WTC11 (cell line): ENCODE results near the gene PRKAR2B.

Experiments
- CBFB ChIP-seq: sonication (generic); formaldehyde crosslinking; IDR thresholded peaks from 2 replicates; pipeline ENCODE4 v1.8.1; 2022; ENCODE audit warnings: mild to moderate bottlenecking, low read depth, missing genetic modification reagents
- CTCF ChIP-seq: fragments of 200-600 bp; IDR thresholded peaks from 2 replicates; pipeline ENCODE4 v1.8.0; 2022; ENCODE audit warnings: antibody characterized with exemption
- ELF4 ChIP-seq: sonication (generic); formaldehyde crosslinking; IDR thresholded peaks from 2 replicates; pipeline ENCODE4 v1.8.1; 2022; ENCODE audit warnings: low read depth, mild to moderate bottlenecking, moderate library complexity, missing genetic modification reagents
- JUN ChIP-seq: sonication (generic); formaldehyde crosslinking; IDR thresholded peaks from 2 replicates; pipeline ENCODE4 v1.8.0; 2023; ENCODE audit warnings: mild to moderate bottlenecking, missing genetic modification reagents
- MAX ChIP-seq: sonication (generic); formaldehyde crosslinking; IDR thresholded peaks from 2 replicates; pipeline ENCODE4 v1.8.0; 2022; ENCODE audit warnings: mild to moderate bottlenecking, missing genetic modification reagents
- USF1 ChIP-seq: sonication (generic); formaldehyde crosslinking; IDR thresholded peaks from 2 replicates; pipeline ENCODE4 v1.8.0; 2022; ENCODE audit warnings: mild to moderate bottlenecking, missing genetic modification reagents
- USF2 ChIP-seq: sonication (generic); formaldehyde crosslinking; IDR thresholded peaks from 2 replicates; pipeline ENCODE4 v1.8.1; 2023; ENCODE audit warnings: mild to moderate bottlenecking, missing genetic modification reagents, moderate library complexity
- ZNF423 ChIP-seq: fragments of 250-450 bp; sonication (Bioruptor Pico); IDR thresholded peaks from 2 replicates; pipeline ENCODE4 v2.1.2; 2022; ENCODE audit warnings: mild to moderate bottlenecking, moderate library complexity

- TF ChIP-seq USF1 (CRISPR knock-in tag), result no peak
- no peak for TF ChIP-seq CTCF
- no peak for TF ChIP-seq ZNF423 (CRISPR knock-in tag)
- no peak for TF ChIP-seq CBFB (CRISPR knock-in tag)
- TF ChIP-seq JUN (CRISPR knock-in tag), result no peak
- no peak for TF ChIP-seq MAX (CRISPR knock-in tag)
- TF ChIP-seq USF2 (CRISPR knock-in tag), result no peak
- TF ChIP-seq ELF4, result no peak
These were observed 58.9 kb downstream of the PRKAR2B start for GRCh38 chr7:107103369-107103768.
